Measurements from ENCODE around the gene TBX4. TPM values are rescaled to one million over a fixed set of nuclear protein-coding genes. Genes with fewer than 3 reads are reported as not detected.
A peak's percentile ranks its signal among the peaks of the same experiment; 100 is the strongest.

The TBX4 gene
- total and polyA plus RNA-seq, 2 donors from 2014 or later, result not detected

GRCh38 chr17:61502292-61502691, 50.1 kb downstream of the TBX4 start:
- FAIRE-seq (no peak), DNase-seq (no peak)
- Histone ChIP-seq H3K9ac (ENCODE audit: low read length in 3 of 3) (no peak overlapping the region), H3K4me3 (ENCODE audit: low read length in 3 of 3) (no peak overlapping the region), H3K36me3 (ENCODE audit: control insufficient read depth in 2 of 3, insufficient read depth in 3 of 3, low read length in 3 of 3) (no peaks in the 10 kb centered on the region), H3K9me3 (ENCODE audit: control insufficient read depth in 2 of 3, insufficient read depth in 1 of 3, low read length in 3 of 3) (no peaks in the 10 kb centered on the region), H3K27me3 (ENCODE audit: control insufficient read depth, insufficient read depth, low read length) (no peaks in the 10 kb centered on the region), H3K27ac (ENCODE audit: low read depth in 2 of 2, low read length in 2 of 2) (no peak overlapping the region), H3K4me1 (ENCODE audit: control insufficient read depth in 2 of 3, insufficient read depth in 2 of 3, low read depth in 1 of 3, low read length in 3 of 3) (no peaks in the 10 kb centered on the region)
- no peak for TF ChIP-seq CTCF (IDR thresholded peaks at IDR 0.05; ENCODE audit: borderline replicate concordance, extremely low read depth, insufficient read depth)
- intact Hi-C loops (cut with DNase I), result no loop called here

GRCh38 chr17:61503961-61504360, 51.7 kb downstream of the TBX4 start:
- FAIRE-seq, result no peak

GRCh38 chr17:61504697-61505096, 52.5 kb downstream of the TBX4 start:
- peak in 1 of 5 donors; percentile 50 for DNase-seq
- FAIRE-seq, result no peak
- TF ChIP-seq CTCF (IDR thresholded peaks at IDR 0.05; ENCODE audit: borderline replicate concordance, extremely low read depth, insufficient read depth), result no peak
- intact Hi-C loops (cut with DNase I), result no loop called here
- Histone ChIP-seq H3K4me3 (ENCODE audit: low read length in 3 of 3) (no peak overlapping the region), H3K9me3 (ENCODE audit: control insufficient read depth in 2 of 3, insufficient read depth in 1 of 3, low read length in 3 of 3) (no peaks in the 10 kb centered on the region), H3K4me1 (ENCODE audit: control insufficient read depth in 2 of 3, insufficient read depth in 2 of 3, low read depth in 1 of 3, low read length in 3 of 3) (no peaks in the 10 kb centered on the region), H3K27me3 (ENCODE audit: control insufficient read depth, insufficient read depth, low read length) (no peaks in the 10 kb centered on the region), H3K36me3 (ENCODE audit: control insufficient read depth in 2 of 3, insufficient read depth in 3 of 3, low read length in 3 of 3) (no peaks in the 10 kb centered on the region), H3K9ac (ENCODE audit: low read length in 3 of 3) (no peak overlapping the region), H3K27ac (ENCODE audit: low read depth in 2 of 2, low read length in 2 of 2) (no peak overlapping the region)

More at GRCh38 chr17:61503961-61504360, 51.7 kb downstream of the TBX4 start:
- H3K9me3 ChIP-seq (ENCODE audit: control insufficient read depth in 2 of 3, insufficient read depth in 1 of 3, low read length in 3 of 3), result no peaks in the 10 kb centered on the region
- no peak for DNase-seq
- intact Hi-C loops (cut with DNase I), result no loop called here
- TF ChIP-seq CTCF (IDR thresholded peaks at IDR 0.05; ENCODE audit: borderline replicate concordance, extremely low read depth, insufficient read depth), result no peak
- H3K27me3 ChIP-seq (ENCODE audit: control insufficient read depth, insufficient read depth, low read length), result no peaks in the 10 kb centered on the region
- no peaks in the 10 kb centered on the region for H3K36me3 ChIP-seq (ENCODE audit: control insufficient read depth in 2 of 3, insufficient read depth in 3 of 3, low read length in 3 of 3)
- H3K4me1 ChIP-seq (ENCODE audit: control insufficient read depth in 2 of 3, insufficient read depth in 2 of 3, low read depth in 1 of 3, low read length in 3 of 3), result no peaks in the 10 kb centered on the region
- no peak overlapping the region for H3K27ac ChIP-seq (ENCODE audit: low read depth in 2 of 2, low read length in 2 of 2)
- H3K4me3 ChIP-seq (ENCODE audit: low read length in 3 of 3), result no peak overlapping the region
- H3K9ac ChIP-seq (ENCODE audit: low read length in 3 of 3), result no peak overlapping the region
